ENCODE measurements around the gene MAP2K2.
A peak's percentile ranks its signal among the peaks of the same experiment; 100 is the strongest.

The MAP2K2 gene

GRCh38 chr19:4069331-4069959 lies 54.5 kb downstream of the MAP2K2 start:
- no peaks in the 10 kb centered on the region for H3K27me3 ChIP-seq (ENCODE audit: low read depth)
- no peak overlapping the region for H3K4me3 ChIP-seq
- H3K4me1 ChIP-seq = 0 out of 2 replicates have a peak, but pooled peaks cover 6% of the 10 kb centered on the region
- no peak for DNase-seq (ENCODE audit: low spot score in 2 of 2)
- no peaks in the 10 kb centered on the region for H3K9me3 ChIP-seq
- in situ Hi-C loops (cut with MboI; ENCODE audit: low sequenced_read_pairs) = no loop called here
- H3K36me3 ChIP-seq (replicated peaks) = no peaks in the 10 kb centered on the region; the same call in 1 of the 2 replicates

GRCh38 chr19:4068047-4068966 lies 55.6 kb downstream of the MAP2K2 start:
- H3K4me3 ChIP-seq = peak overlapping the region; percentile 37

DNA sequence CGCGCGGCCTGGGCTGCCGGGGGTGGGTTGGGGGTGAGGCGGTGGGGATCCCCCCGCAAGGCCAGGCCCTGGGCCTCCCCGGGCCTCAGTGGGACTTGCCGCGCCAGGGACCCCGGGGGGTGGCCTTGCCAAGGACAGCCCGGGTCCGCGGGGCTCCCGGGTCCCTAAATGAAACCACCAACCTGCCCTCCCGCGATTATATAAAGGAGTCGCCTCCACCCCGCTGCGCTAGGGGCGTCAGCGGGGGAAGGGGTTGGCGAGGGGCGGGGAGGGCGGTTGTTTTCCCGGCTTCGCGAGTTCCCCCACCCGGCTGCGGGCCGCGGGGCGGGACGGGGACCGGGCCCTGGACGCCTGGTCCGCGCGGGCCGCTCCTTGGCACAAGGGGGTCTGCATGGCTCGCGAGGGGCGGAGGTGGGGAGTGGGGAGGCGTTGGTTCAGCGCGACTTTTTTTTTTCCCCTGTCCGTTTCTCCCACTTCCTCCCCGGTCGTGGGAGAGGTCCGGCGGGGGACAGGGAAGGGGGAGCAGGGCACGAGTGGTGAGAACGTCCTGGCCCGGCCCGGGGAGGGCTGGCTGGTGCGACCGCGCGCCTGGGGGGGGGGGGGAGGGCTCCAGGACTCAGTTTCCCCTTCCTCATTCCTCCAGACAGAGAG lies 56.4 kb downstream of the MAP2K2 start:
- Histone ChIP-seq H3K4me3 (peak overlapping the region; percentile 37), H3K27me3 (ENCODE audit: low read depth) (no peaks in the 10 kb centered on the region), H3K9me3 (no peaks in the 10 kb centered on the region), H3K4me1 (peaks cover 17% of the 10 kb centered on the region; the same call in 1 of the 2 replicates), H3K36me3 (replicated peaks) (peaks cover 14% of the 10 kb centered on the region)
- DNase-seq (ENCODE audit: low spot score in 2 of 2) = peak in 1 of 2 experiments; percentile 66
- in situ Hi-C loops (cut with MboI; ENCODE audit: low sequenced_read_pairs) = no loop called here

More at GRCh38 chr19:4068047-4068966, 55.6 kb downstream of the MAP2K2 start:
- no peaks in the 10 kb centered on the region for H3K27me3 ChIP-seq (ENCODE audit: low read depth)
- H3K9me3 ChIP-seq = no peaks in the 10 kb centered on the region
- peaks cover 9% of the 10 kb centered on the region; the same call in 1 of the 2 replicates for H3K4me1 ChIP-seq
- peaks cover 7% of the 10 kb centered on the region for H3K36me3 ChIP-seq (replicated peaks)
- DNase-seq (ENCODE audit: low spot score in 2 of 2) = no peak
- in situ Hi-C loops (cut with MboI; ENCODE audit: low sequenced_read_pairs) = no loop called here

- H3K9me3 ChIP-seq = no peaks in the 10 kb centered on the region
- peak within 1 kb of the TSS; percentile 70 for H3K4me3 ChIP-seq
- H3K4me1 ChIP-seq = peaks cover 18% of the 10 kb centered on the region; the same call in 1 of the 2 replicates
- H3K27me3 ChIP-seq (ENCODE audit: low read depth) = no peaks in the 10 kb centered on the region
- peaks cover 20% of the 10 kb centered on the region for H3K36me3 ChIP-seq (replicated peaks)
- in situ Hi-C loops (cut with MboI; ENCODE audit: low sequenced_read_pairs) = no loop called here
- DNase-seq (ENCODE audit: low spot score in 2 of 2) = peak; percentile 62 to 86
These were observed 57.1 kb downstream of the MAP2K2 start, which contains the start of gene ZBTB7A for GRCh38 chr19:4066682-4067395. Gene ZBTB7A (minus strand): TSS chr19:4066899. CDS start chr19:4055232, 11,667 bp downstream.

DNA sequence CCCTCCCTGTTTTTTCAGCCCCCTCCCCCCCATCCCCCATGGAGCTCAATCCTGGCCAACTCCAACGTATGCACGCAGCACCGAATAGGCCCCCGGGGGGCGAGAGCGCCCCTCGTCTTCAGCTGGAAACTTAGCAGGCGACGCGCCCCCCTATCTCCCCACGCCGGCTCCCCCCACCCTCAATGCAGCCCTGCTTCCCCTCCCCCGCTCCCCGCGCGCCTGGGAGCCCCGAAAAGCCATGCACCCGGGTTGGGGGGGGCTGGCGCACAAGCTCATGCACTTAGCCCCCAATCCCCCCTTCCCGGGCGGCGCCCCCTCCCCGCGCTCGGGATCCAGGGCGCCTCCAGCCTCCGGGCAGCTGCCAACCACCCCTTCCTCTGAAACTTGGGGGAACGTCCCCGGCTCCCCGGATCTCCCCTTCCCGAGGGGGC lies 57.7 kb downstream of the MAP2K2 start:
- peaks cover 24% of the 10 kb centered on the region for H3K36me3 ChIP-seq (replicated peaks)
- no peaks in the 10 kb centered on the region for H3K27me3 ChIP-seq (ENCODE audit: low read depth)
- no peaks in the 10 kb centered on the region for H3K9me3 ChIP-seq
- peaks cover 18% of the 10 kb centered on the region; the same call in 1 of the 2 replicates for H3K4me1 ChIP-seq
- no peak for DNase-seq (ENCODE audit: low spot score in 2 of 2)
- peak overlapping the region; percentile 70 for H3K4me3 ChIP-seq
- in situ Hi-C loops (cut with MboI; ENCODE audit: low sequenced_read_pairs) = no loop called here

DNA sequence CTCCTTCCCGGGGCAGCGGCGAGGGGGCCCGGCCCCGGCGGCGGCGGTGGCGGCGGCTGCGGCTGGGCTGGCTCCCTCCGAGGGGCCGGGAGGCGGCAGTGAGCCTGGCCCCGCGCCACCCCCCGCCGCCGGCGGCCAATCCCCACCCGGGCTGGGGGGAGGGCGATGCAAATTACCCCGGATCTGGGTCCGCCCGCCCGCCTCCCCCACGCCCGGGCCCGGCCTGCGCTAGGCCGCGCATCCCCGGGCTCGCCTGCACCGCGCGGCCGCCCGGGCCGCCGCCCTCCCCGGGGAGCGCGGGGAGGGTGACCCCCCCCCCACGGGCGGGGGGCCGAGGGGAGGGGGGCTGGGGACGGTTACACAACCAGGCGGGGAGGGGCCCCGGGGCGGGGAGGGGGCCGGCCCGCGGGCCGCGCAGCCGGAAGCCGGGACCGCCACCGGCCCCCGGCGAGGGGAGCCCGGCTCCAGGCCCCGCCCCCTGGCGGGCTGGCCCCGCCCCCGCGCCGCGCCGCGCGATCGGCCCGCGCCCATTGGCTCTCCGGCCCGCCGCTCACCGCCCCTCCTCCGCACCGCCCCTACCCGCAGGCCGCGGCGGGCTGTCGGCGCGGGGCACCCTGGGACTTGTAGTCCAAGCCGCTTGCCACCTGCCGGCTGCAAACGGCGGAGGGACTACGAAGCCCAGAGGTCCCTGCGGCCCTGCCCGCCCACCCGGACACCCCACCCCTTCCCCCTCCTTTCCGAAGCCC lies 58.3 kb downstream of the MAP2K2 start:
- in situ Hi-C loops (cut with MboI; ENCODE audit: low sequenced_read_pairs) = no loop called here

GRCh38 chr19:4064496-4065260 lies 59.2 kb downstream of the MAP2K2 start:
- Histone ChIP-seq H3K27me3 (ENCODE audit: low read depth) (no peaks in the 10 kb centered on the region), H3K9me3 (no peaks in the 10 kb centered on the region), H3K4me3 (peak overlapping the region; percentile 77), H3K36me3 (replicated peaks) (peaks cover 29% of the 10 kb centered on the region), H3K4me1 (peaks cover 18% of the 10 kb centered on the region; the same call in 1 of the 2 replicates)
- DNase-seq (ENCODE audit: low spot score in 2 of 2) = peak in 1 of 2 experiments; percentile 54
- in situ Hi-C loops (cut with MboI; ENCODE audit: low sequenced_read_pairs) = no loop called here

More for the DNA sequence above, 58.3 kb downstream of the MAP2K2 start:
- peak; percentile 94 to 96 for DNase-seq (ENCODE audit: low spot score in 2 of 2)
- no peaks in the 10 kb centered on the region for H3K27me3 ChIP-seq (ENCODE audit: low read depth)
- H3K4me3 ChIP-seq = peak overlapping the region; percentile 70; the same call in 1 of the 2 replicates
- H3K36me3 ChIP-seq (replicated peaks) = peaks cover 25% of the 10 kb centered on the region
- H3K9me3 ChIP-seq = no peaks in the 10 kb centered on the region
- H3K4me1 ChIP-seq = peaks cover 18% of the 10 kb centered on the region; the same call in 1 of the 2 replicates

- in situ Hi-C loops (cut with MboI; ENCODE audit: low sequenced_read_pairs) = no loop called here
- H3K4me1 ChIP-seq = peaks cover 18% of the 10 kb centered on the region; the same call in 1 of the 2 replicates
- peaks cover 31% of the 10 kb centered on the region for H3K36me3 ChIP-seq (replicated peaks)
These were observed 59.8 kb downstream of the MAP2K2 start for GRCh38 chr19:4064149-4064495.

GRCh38 chr19:4063369-4064148 lies 60.4 kb downstream of the MAP2K2 start:
- peak in 1 of 2 experiments; percentile 42 for DNase-seq (ENCODE audit: low spot score in 2 of 2)
- H3K4me1 ChIP-seq = peaks cover 18% of the 10 kb centered on the region; the same call in 1 of the 2 replicates
- peak overlapping the region; percentile 77 for H3K4me3 ChIP-seq
- no peaks in the 10 kb centered on the region for H3K9me3 ChIP-seq
- in situ Hi-C loops (cut with MboI; ENCODE audit: low sequenced_read_pairs) = no loop called here
- peaks cover 31% of the 10 kb centered on the region for H3K36me3 ChIP-seq (replicated peaks)
- no peaks in the 10 kb centered on the region for H3K27me3 ChIP-seq (ENCODE audit: low read depth)

More at GRCh38 chr19:4064149-4064495, 59.8 kb downstream of the MAP2K2 start:
- H3K27me3 ChIP-seq (ENCODE audit: low read depth) = no peaks in the 10 kb centered on the region
- H3K9me3 ChIP-seq = no peaks in the 10 kb centered on the region
- peak in 1 of 2 experiments; percentile 40 for DNase-seq (ENCODE audit: low spot score in 2 of 2)
- peak overlapping the region; percentile 77 for H3K4me3 ChIP-seq

DNA sequence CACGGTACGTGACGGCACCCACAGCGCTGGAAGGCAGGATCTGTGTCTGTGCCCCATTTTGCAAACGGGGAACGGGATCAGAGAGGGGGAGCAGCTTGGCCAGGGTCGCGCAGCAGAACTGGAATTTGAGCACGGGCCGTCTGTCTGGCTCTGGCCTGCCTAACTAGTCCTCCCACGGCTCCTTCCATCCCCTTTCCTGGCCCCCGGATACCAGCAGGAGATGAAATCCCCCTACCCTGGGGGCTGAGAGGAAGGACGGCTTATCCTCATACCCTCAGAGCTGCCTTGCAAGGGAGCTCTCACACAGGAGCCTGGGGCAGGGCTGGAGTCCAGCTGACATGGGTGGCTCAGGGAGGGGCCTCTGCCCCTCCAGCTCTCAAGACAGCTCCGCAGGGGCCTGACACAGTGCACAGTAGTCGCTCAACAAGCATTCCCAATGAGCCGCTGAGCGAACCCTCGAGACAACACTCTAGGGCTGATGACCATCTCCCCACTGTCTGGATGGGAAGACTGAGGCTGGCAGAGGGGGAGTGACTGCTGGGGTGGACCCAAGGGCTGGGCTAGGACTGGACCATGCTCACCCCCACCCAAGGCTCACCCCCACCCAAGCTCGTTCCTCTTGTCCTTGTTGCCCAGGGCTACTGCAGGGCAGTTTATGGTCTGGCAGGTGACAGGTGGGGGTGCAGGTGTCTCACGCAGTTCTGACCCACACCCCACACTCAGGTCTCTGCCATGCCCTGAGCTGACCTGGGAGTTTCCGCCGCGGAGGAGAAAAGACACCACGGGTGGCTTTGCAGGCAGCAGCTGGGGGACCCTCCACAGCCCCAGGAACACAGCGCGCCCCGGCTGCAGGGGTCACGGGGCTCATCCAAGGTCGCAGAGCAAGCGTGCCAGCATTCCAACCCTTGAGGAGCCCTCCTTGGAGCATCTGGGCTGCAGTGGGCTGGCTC lies 61.2 kb downstream of the MAP2K2 start:
- peaks cover 12% of the 10 kb centered on the region; the same call in 1 of the 2 replicates for H3K4me1 ChIP-seq
- peak overlapping the region; percentile 77 for H3K4me3 ChIP-seq
- peaks cover 31% of the 10 kb centered on the region for H3K36me3 ChIP-seq (replicated peaks)
- no peaks in the 10 kb centered on the region for H3K27me3 ChIP-seq (ENCODE audit: low read depth)
- DNase-seq (ENCODE audit: low spot score in 2 of 2) = no peak
- in situ Hi-C loops (cut with MboI; ENCODE audit: low sequenced_read_pairs) = no loop called here
- H3K9me3 ChIP-seq = no peaks in the 10 kb centered on the region
